Type B pancreatic cell (in vitro differentiated cells): ENCODE data around the gene ZC3H15. TPM values are rescaled to one million over a fixed set of nuclear protein-coding genes. Genes with fewer than 3 reads are reported as not detected.

Experiments
- DNase-seq: peaks from one replicate; pipeline ENCODE4 v3.0.0; 2021; ENCODE audit warnings: mixed read lengths; ENCODE audit not compliant: unreplicated experiment; ENCODE audit errors: extremely low spot score
- H3K27ac Mint-ChIP-seq: 2 replicates; pipeline ENCODE4 v1.8.0; 2021; ENCODE audit warnings: mild to moderate bottlenecking, mixed read lengths
- H3K27me3 Mint-ChIP-seq: 2 replicates; pipeline ENCODE4 v1.8.0; 2021; ENCODE audit warnings: mixed read lengths
- H3K36me3 Mint-ChIP-seq: 2 replicates; pipeline ENCODE4 v1.8.0; 2021; ENCODE audit warnings: mixed read lengths
- H3K4me1 Mint-ChIP-seq: one replicate; pipeline ENCODE4 v1.8.0; 2021; ENCODE audit warnings: mixed read lengths; ENCODE audit not compliant: unreplicated experiment
- H3K4me3 Mint-ChIP-seq: 2 replicates; pipeline ENCODE4 v1.8.0; 2021; ENCODE audit warnings: mild to moderate bottlenecking, mixed read lengths
- H3K9me3 Mint-ChIP-seq: 2 replicates; pipeline ENCODE4 v1.8.0; 2021; ENCODE audit warnings: mixed read lengths
- total RNA-seq: library from RNA; stranded (reverse); gene quantifications from 2 replicates; pipeline ENCODE4 v1.2.1, GENCODE V29; 2021; ENCODE audit warnings: low replicate concordance
- TF ChIP-seq, protein P1 (sequence below): fragments of 200-600 bp; sonication (generic); conservative IDR thresholded peaks from 2 replicates; pipeline ENCODE4 v1.5.0; 2021; ENCODE audit warnings: antibody characterized with exemption, mild to moderate bottlenecking

The ZC3H15 gene
- total RNA-seq, 1 donor from 2014 or later: 67.2 TPM

DNA sequence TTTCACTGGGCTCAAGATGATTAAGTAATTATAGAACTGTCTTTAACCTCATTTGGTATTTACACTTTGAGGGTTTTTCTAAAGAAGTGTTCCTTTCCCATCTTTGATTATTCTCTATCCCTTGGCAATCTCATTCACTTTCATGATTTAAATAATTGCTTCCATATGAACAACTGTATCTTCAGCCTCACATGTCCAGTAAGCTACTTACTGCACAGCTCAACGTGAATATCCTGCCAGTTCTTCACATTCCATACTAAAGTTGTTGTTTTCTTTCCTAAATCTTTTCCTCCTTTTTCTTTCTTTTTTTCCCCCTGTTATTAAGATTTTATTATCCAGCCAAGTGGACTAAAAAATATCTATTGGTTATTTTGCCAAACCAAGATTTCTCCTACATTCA lies 37.7 kb downstream of the ZC3H15 start:
- peak overlapping the region; percentile 12 for H3K27ac Mint-ChIP-seq
- peaks cover 39% of the 10 kb centered on the region for H3K36me3 Mint-ChIP-seq
- H3K4me3 Mint-ChIP-seq: peak overlapping the region; percentile 0
- peaks cover 7% of the 10 kb centered on the region for H3K9me3 Mint-ChIP-seq
- peaks cover 29% of the 10 kb centered on the region for H3K4me1 Mint-ChIP-seq
- TF ChIP-seq, protein P1, sequence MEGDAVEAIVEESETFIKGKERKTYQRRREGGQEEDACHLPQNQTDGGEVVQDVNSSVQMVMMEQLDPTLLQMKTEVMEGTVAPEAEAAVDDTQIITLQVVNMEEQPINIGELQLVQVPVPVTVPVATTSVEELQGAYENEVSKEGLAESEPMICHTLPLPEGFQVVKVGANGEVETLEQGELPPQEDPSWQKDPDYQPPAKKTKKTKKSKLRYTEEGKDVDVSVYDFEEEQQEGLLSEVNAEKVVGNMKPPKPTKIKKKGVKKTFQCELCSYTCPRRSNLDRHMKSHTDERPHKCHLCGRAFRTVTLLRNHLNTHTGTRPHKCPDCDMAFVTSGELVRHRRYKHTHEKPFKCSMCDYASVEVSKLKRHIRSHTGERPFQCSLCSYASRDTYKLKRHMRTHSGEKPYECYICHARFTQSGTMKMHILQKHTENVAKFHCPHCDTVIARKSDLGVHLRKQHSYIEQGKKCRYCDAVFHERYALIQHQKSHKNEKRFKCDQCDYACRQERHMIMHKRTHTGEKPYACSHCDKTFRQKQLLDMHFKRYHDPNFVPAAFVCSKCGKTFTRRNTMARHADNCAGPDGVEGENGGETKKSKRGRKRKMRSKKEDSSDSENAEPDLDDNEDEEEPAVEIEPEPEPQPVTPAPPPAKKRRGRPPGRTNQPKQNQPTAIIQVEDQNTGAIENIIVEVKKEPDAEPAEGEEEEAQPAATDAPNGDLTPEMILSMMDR: no peak
- no peak for DNase-seq
- H3K27me3 Mint-ChIP-seq: no peaks in the 10 kb centered on the region

DNA sequence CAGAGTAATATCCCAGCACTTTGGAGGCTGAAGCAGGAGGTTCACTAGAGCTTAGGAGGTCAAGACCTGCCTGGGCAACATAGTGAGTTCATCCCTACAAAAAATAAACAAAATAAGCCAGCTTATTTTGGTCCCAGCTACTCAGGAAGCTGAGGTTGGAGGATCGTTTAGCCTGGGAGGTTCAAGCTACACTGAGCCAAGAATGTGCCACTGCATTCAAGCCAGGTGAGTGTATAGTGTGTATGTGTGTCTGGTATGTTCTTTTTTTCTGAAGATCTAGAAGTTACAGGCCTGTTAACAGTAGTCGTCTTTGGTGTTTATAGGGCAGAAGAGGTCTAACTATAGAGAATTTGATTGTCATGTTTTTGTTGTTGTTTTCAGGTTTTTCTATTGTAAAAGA lies 40.2 kb downstream of the ZC3H15 start:
- Mint-ChIP-seq H3K36me3 (peaks cover 19% of the 10 kb centered on the region), H3K4me1 (peaks cover 26% of the 10 kb centered on the region), H3K9me3 (peaks cover 7% of the 10 kb centered on the region), H3K27me3 (no peaks in the 10 kb centered on the region), H3K4me3 (no peak overlapping the region), H3K27ac (no peak overlapping the region)
- no peak for DNase-seq
- TF ChIP-seq, protein P1: no peak

DNA sequence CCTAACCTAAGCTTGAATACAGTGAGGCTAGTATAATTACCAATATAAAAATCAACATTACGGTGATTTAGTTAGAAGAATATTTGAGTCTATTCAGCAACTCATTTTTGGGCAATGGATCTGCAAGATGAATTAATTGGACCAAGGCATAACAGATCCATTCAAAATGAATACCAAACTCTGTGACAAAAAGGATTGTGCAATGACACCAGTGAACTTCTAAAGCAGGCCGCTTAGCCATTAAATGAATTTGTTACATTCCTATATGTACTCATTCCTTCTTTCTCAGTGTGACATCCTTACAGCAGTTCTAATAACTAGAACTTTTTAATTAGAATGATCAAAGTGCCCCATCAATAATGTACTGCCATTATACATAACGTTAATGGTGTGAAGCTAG lies 44.3 kb downstream of the ZC3H15 start:
- TF ChIP-seq, protein P1: no peak
- Mint-ChIP-seq H3K9me3 (peaks cover 7% of the 10 kb centered on the region), H3K27me3 (no peaks in the 10 kb centered on the region)

DNA sequence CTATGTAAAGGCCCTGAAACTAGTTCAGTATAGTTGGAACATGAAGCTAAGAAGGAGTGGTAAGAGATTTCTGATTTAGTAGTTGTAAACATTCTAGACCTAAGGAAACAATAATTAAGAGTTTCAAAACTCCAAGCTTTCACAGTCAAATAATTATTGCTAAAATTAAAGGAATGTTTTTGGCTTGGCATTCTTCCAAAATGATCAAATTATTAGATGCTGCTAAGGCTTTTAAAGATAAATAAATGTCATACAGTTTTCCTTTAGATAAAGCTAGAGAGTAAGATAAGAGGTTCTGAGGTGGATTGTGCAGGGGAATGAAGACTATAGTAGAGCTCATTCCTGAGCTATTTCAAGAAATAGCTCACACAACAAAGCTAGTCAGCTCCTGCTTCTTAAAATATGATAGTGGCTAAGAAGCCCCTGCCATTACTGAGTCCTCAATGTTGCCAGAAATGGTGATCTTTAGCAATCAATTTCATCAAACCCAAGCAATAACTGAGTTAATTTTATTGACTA lies 45.3 kb downstream of the ZC3H15 start:
- TF ChIP-seq, protein P1: no peak
- H3K9me3 Mint-ChIP-seq: peaks cover 12% of the 10 kb centered on the region
- no peak overlapping the region for H3K27ac Mint-ChIP-seq
- DNase-seq: no peak
- H3K4me1 Mint-ChIP-seq: peaks cover 13% of the 10 kb centered on the region
- peaks cover 11% of the 10 kb centered on the region for H3K36me3 Mint-ChIP-seq
- no peak overlapping the region for H3K4me3 Mint-ChIP-seq
- H3K27me3 Mint-ChIP-seq: no peaks in the 10 kb centered on the region

More for the DNA sequence above, 44.3 kb downstream of the ZC3H15 start:
- no peak for DNase-seq
- Mint-ChIP-seq H3K36me3 (peaks cover 12% of the 10 kb centered on the region), H3K4me1 (peaks cover 13% of the 10 kb centered on the region), H3K4me3 (no peak overlapping the region), H3K27ac (no peak overlapping the region)

DNA sequence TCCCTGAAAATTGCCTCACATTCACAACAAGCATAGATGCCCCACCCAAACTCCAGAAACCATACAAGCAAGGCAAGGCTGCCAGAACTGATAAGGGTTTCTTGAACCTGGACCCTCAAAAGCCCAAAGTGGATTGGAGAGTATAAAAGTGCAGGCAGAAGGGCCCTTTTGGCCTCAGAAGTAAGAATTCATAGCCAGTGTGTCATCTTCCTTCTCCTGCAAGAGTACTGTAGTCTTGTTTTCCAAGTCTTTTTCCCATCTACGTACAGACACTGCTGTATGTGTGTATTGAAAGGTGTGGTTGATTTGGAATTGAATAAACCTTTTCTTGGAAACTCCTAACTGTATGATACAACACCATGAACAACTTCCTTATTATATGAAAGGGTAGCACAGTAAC lies 46.8 kb downstream of the ZC3H15 start:
- Mint-ChIP-seq H3K4me3 (no peak overlapping the region), H3K36me3 (no peaks in the 10 kb centered on the region), H3K4me1 (peaks cover 13% of the 10 kb centered on the region), H3K27me3 (no peaks in the 10 kb centered on the region), H3K27ac (no peak overlapping the region), H3K9me3 (peaks cover 5% of the 10 kb centered on the region)
- DNase-seq: no peak
- TF ChIP-seq, protein P1: no peak

DNA sequence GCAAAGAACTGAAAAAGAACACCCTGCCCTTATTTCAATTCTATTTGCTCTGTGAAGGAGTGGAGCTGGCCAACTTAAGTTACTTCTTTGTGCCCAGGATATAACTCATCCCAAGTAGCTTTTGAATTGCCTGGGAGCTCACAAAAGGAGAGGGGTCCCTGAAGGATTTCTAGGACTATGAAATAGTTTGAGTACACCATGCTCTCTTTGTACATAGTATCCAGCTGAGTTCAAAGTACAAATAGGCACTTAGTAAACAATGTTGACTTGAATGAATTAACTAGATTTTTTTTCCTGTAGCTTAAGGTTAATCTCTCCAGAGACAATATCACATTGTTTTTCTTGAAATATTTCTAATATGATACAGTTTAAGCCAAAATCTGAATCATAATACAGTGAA lies 47.7 kb downstream of the ZC3H15 start:
- H3K9me3 Mint-ChIP-seq: peaks cover 5% of the 10 kb centered on the region
- TF ChIP-seq, protein P1: no peak

More for the DNA sequence above, 47.7 kb downstream of the ZC3H15 start:
- H3K36me3 Mint-ChIP-seq: no peaks in the 10 kb centered on the region
- no peak overlapping the region for H3K27ac Mint-ChIP-seq
- no peak overlapping the region for H3K4me3 Mint-ChIP-seq
- H3K4me1 Mint-ChIP-seq: peaks cover 13% of the 10 kb centered on the region
- no peaks in the 10 kb centered on the region for H3K27me3 Mint-ChIP-seq
- DNase-seq: no peak
